ENCODE measurements around the gene ADH5.
"Not testable (repeated sequence)": the region's sequence is repeated elsewhere in the genome, so short reads cannot be mapped to it uniquely, and the experiment has no call there.

Gene ADH5

GRCh38 chr4:99028187-99028586 lies 60.4 kb downstream of the ADH5 start:
- no peak for DNase-seq

- DNase-seq = no peak
Observed at GRCh38 chr4:99027304-99027703, 61.3 kb downstream of the ADH5 start.

GRCh38 chr4:99025506-99025905 lies 63.1 kb downstream of the ADH5 start:
- DNase-seq = no peak

- no peak for DNase-seq
Observed at GRCh38 chr4:99024481-99025275, 63.9 kb downstream of the ADH5 start.

- not testable (repeated sequence) for DNase-seq
Observed at GRCh38 chr4:99023800-99024251, 64.8 kb downstream of the ADH5 start.

- DNase-seq = no peak
Observed at GRCh38 chr4:99022566-99022965, 66.0 kb downstream of the ADH5 start.

- no peak for DNase-seq
Observed at GRCh38 chr4:99021386-99021785, 67.2 kb downstream of the ADH5 start.
